ENCODE measurements around the gene CSNK2A1. TPM values are rescaled to one million over a fixed set of nuclear protein-coding genes. Genes with fewer than 3 reads are reported as not detected.

The CSNK2A1 gene
- total RNA-seq, 1 donor from 2014 or later, result 122 TPM

GRCh38 chr20:427849-428657 is 115.5 kb downstream of the CSNK2A1 start:
- no peak for TF ChIP-seq CTCF (IDR thresholded peaks at IDR 0.05; ENCODE audit: borderline replicate concordance)
- Histone ChIP-seq H3K27me3 (ENCODE audit: low read depth) (no peaks in the 10 kb centered on the region), H3K4me3 (no peak overlapping the region), H3K4me1 (peaks cover 17% of the 10 kb centered on the region), H3K9me3 (replicated peaks) (no peaks in the 10 kb centered on the region), H3K27ac (replicated peaks) (no peak overlapping the region), H3K36me3 (peaks cover 75% of the 10 kb centered on the region)
- DNase-seq, result no peak
- intact Hi-C loops (cut with micrococcal nuclease), result no loop called here

GRCh38 chr20:427401-427800 is 116.2 kb downstream of the CSNK2A1 start:
- no peak overlapping the region for H3K27ac ChIP-seq (replicated peaks)
- H3K27me3 ChIP-seq (ENCODE audit: low read depth), result no peaks in the 10 kb centered on the region
- DNase-seq, result no peak
- peaks cover 10% of the 10 kb centered on the region for H3K4me1 ChIP-seq
- intact Hi-C loops (cut with micrococcal nuclease), result no loop called here
- peaks cover 80% of the 10 kb centered on the region for H3K36me3 ChIP-seq
- TF ChIP-seq CTCF (IDR thresholded peaks at IDR 0.05; ENCODE audit: borderline replicate concordance), result no peak
- no peaks in the 10 kb centered on the region for H3K9me3 ChIP-seq (replicated peaks)
- H3K4me3 ChIP-seq, result no peak overlapping the region

- Histone ChIP-seq H3K36me3 (peaks cover 82% of the 10 kb centered on the region), H3K27ac (replicated peaks) (no peak overlapping the region), H3K4me3 (no peak overlapping the region), H3K4me1 (peaks cover 9% of the 10 kb centered on the region), H3K9me3 (replicated peaks) (no peaks in the 10 kb centered on the region), H3K27me3 (ENCODE audit: low read depth) (no peaks in the 10 kb centered on the region)
- DNase-seq, result no peak
- intact Hi-C loops (cut with micrococcal nuclease), result no loop called here
- no peak for TF ChIP-seq CTCF (IDR thresholded peaks at IDR 0.05; ENCODE audit: borderline replicate concordance)
Observed at GRCh38 chr20:426566-426965, 117.0 kb downstream of the CSNK2A1 start.

Other genes with a start within 250 kb of the CSNK2A1 start
- 11.8 TPM for gene ZCCHC3, start 246.2 kb downstream of the CSNK2A1 start, total RNA-seq
- gene SOX12, start 218.2 kb downstream of the CSNK2A1 start, total RNA-seq, result 12.3 TPM
- 17.5 TPM for gene NRSN2, start 196.7 kb downstream of the CSNK2A1 start, total RNA-seq
- gene TRIB3, start 163.0 kb downstream of the CSNK2A1 start, total RNA-seq, result 0.69 TPM
- 49.7 TPM for gene RBCK1, start 135.5 kb downstream of the CSNK2A1 start, total RNA-seq
- 23.0 TPM for gene TBC1D20, start 81.3 kb downstream of the CSNK2A1 start, total RNA-seq
- gene TCF15, start 66.5 kb upstream of the CSNK2A1 start, total RNA-seq, result 11.1 TPM
- 55.3 TPM for gene SRXN1, start 109.4 kb upstream of the CSNK2A1 start, total RNA-seq
- gene SCRT2, start 132.0 kb upstream of the CSNK2A1 start, total RNA-seq, result not detected
- 2.3 TPM for gene SLC52A3, start 224.7 kb upstream of the CSNK2A1 start, total RNA-seq